K562 (cell line): ENCODE measurements around the gene RASL10B. TPM values are rescaled to one million over a fixed set of nuclear protein-coding genes. Genes with fewer than 3 reads are reported as not detected.
A peak's percentile ranks its signal among the peaks of the same experiment; 100 is the strongest.

Experiments
- ATAC-seq: fragments of 200-7000 bp; cut with Tn5 transposase; 3 replicates; pipeline ENCODE4 v1.9.1; 2020; ENCODE audit warnings: moderate library complexity
- BruUV-seq: library from RNA; stranded (reverse); fragments of 400-500 nt; replicated peaks from 2 replicates; lab custom pipeline; 2021; lab: Mats Ljungman, UMichigan
- CTCF ChIA-PET: fragments of 300-600 bp; formaldehyde crosslinking; extraction: SDS; loops from one replicate; lab custom pipeline; 2021; ENCODE audit warnings: low intra/inter-chr PET ratio; lab: Yijun Ruan, JAX
- POLR2A ChIA-PET: fragments of 300-600, 350-650 bp; sonication (Branson Sonifier 250); formaldehyde crosslinking; extraction: SDS; loops from one replicate; lab custom pipeline; 2021; ENCODE audit warnings: antibody characterized with exemption, inconsistent platforms; lab: Yijun Ruan, JAX
- DNase-seq, 4 experiments: peaks; one replicate each; pipeline versions ENCODE4 v3.0.0 to v3.0.0-alpha.2; 2011 to 2018; ENCODE audit warnings: low spot score in 3 of 4, mixed read lengths in 3 of 4; ENCODE audit errors: extremely low read depth in 1 of 4
- FAIRE-seq: peaks from 2 replicates; lab custom pipeline; 2011; peaks lifted over from hg19 to GRCh38; lab: Jason Lieb, UNC
- H2AFZ ChIP-seq: 2 replicates; pipeline ENCODE4 v1.6.0; 2011; ENCODE audit warnings: low read depth, low read length, control low read depth, inconsistent platforms
- H3K27ac ChIP-seq: fragments of 200-600 bp; 3 replicates; pipeline ENCODE4 v1.8.0; 2011; ENCODE audit warnings: low read depth, mild to moderate bottlenecking, control low read depth, inconsistent platforms, low read length, moderate library complexity, mixed read lengths; ENCODE audit errors: extremely low read depth
- H3K27me3 ChIP-seq, 2 experiments: fragments of 300-600 bp in 1 of 2; 2 replicates in 1 of 2; 3 replicates in 1 of 2; pipeline versions ENCODE4 v1.6.0 to v1.8.0; 2011; ENCODE audit warnings: inconsistent platforms in 2 of 2, low read length in 2 of 2, mild to moderate bottlenecking in 1 of 2, mixed read lengths in 1 of 2, moderate library complexity in 1 of 2; ENCODE audit not compliant: control insufficient read depth in 2 of 2, insufficient read depth in 2 of 2
- H3K36me3 ChIP-seq: fragments of 300-600 bp; 3 replicates; pipeline ENCODE4 v1.8.0; 2011; ENCODE audit warnings: mild to moderate bottlenecking, low read length, inconsistent platforms; ENCODE audit not compliant: control insufficient read depth, insufficient read depth
- H3K4me1 ChIP-seq, 2 experiments: fragments of 200-600 bp in 1 of 2; replicated peaks in 1 of 2; 2 replicates in 1 of 2; 3 replicates in 1 of 2; pipeline versions ENCODE4 v1.5.1 to v1.8.0; 2011; ENCODE audit warnings: inconsistent platforms in 2 of 2, low read length in 2 of 2, mild to moderate bottlenecking in 1 of 2, mixed read lengths in 1 of 2, moderate library complexity in 1 of 2; ENCODE audit not compliant: control insufficient read depth in 2 of 2, insufficient read depth in 2 of 2
- H3K4me2 ChIP-seq: 2 replicates; pipeline ENCODE4 v1.6.1; 2011; ENCODE audit warnings: low read length, control low read depth, inconsistent platforms, mixed read lengths; ENCODE audit not compliant: insufficient read depth
- H3K4me3 ChIP-seq: fragments of 200-600 bp; sonication (generic), shearing (Covaris generic); 2 replicates; pipeline ENCODE4 v1.5.1; 2016; ENCODE audit warnings: control low read depth, inconsistent platforms
- H3K79me2 ChIP-seq: fragments of 200-600 bp; 3 replicates; pipeline ENCODE4 v1.8.0; 2011; ENCODE audit warnings: low read length, inconsistent platforms; ENCODE audit not compliant: control insufficient read depth, insufficient read depth
- H3K9ac ChIP-seq, 2 experiments: 2 replicates each; pipeline versions ENCODE4 v1.6.0 to v1.6.1; 2011; ENCODE audit warnings: low read depth in 2 of 2, low read length in 2 of 2, control low read depth in 1 of 2, inconsistent platforms in 1 of 2, mild to moderate bottlenecking in 1 of 2, mixed read lengths in 1 of 2; ENCODE audit not compliant: insufficient read depth in 1 of 2
- H3K9me1 ChIP-seq: one replicate; pipeline ENCODE4 v1.6.0; 2011; ENCODE audit warnings: inconsistent platforms, mild to moderate bottlenecking, low read length, moderate library complexity; ENCODE audit not compliant: control insufficient read depth, insufficient read depth
- H3K9me3 ChIP-seq: replicated peaks from 2 replicates; pipeline ENCODE4 v1.5.1; 2011; ENCODE audit warnings: low read depth, low read length, inconsistent platforms; ENCODE audit not compliant: control insufficient read depth, insufficient read depth
- H4K20me1 ChIP-seq: replicated peaks from 2 replicates; pipeline ENCODE4 v1.6.1; 2011; ENCODE audit warnings: low read length, inconsistent platforms, mixed read lengths; ENCODE audit not compliant: control insufficient read depth, insufficient read depth
- BCOR ChIP-seq: fragments of 450-650 bp; IDR thresholded peaks from 2 replicates; pipeline ENCODE4 v1.6.1; 2016
- KDM1A ChIP-seq, 2 experiments: fragments of 450-650 bp; IDR thresholded peaks; 2 replicates each; pipeline ENCODE4 v1.6.1; 2016; ENCODE audit warnings: mild to moderate bottlenecking in 2 of 2
- PCBP2 ChIP-seq: fragments of 200-400 bp; formaldehyde crosslinking; IDR thresholded peaks from 2 replicates; pipeline ENCODE4 v1.6.1; 2018; ENCODE audit warnings: low read length, low read depth, mild to moderate bottlenecking, moderate library complexity; ENCODE audit not compliant: poor library complexity, severe bottlenecking
- RBM25 ChIP-seq: fragments of 200-400 bp; formaldehyde crosslinking; IDR thresholded peaks from 2 replicates; pipeline ENCODE4 v1.6.1; 2018; ENCODE audit warnings: low read length, low read depth, moderate library complexity; ENCODE audit not compliant: severe bottlenecking
- WGBS: fragments of 100-300 bp; shearing (Covaris generic); methylation state at CpG from one replicate; pipeline ENCODE4 v1.1.6; 2016; ENCODE audit warnings: low coverage, mixed read lengths; ENCODE audit not compliant: insufficient coverage; ENCODE audit errors: missing lambda C conversion rate; 5-methylcytosine and 5-hydroxymethylcytosine counted together
- in situ Hi-C: fragments of 300-500 bp; cut with MboI; formaldehyde crosslinking; loops from 4 replicates; pipeline ENCODE4 v1.15.0; 2018; ENCODE audit warnings: inconsistent platforms, mixed read lengths
- intact Hi-C: fragments of 100-400 bp; cut with micrococcal nuclease; formaldehyde crosslinking; loops from 2 replicates; pipeline ENCODE4 v1.14.2; 2022
- polyA plus RNA-seq, 8 experiments: library from polyadenylated mRNA; depleted of rRNA in 4 of 8; stranded (reverse) in 5 of 8; unstranded in 3 of 8; fragments of >200 nt; fragmentation: Nextera tagmentation in 2 of 8; fragmentation: Illumina TruSeq in 1 of 8; extraction: Ambion mirVana in 2 of 8; extraction: Trizol in 1 of 8; gene quantifications; 2 replicates each; pipeline versions ENCODE4 v1.2.1 to v1.2.3, GENCODE V29; 2011 to 2014; ENCODE audit warnings: inconsistent platforms in 1 of 8, missing spikeins in 1 of 8
- total RNA-seq, 7 experiments: library from RNA; depleted of rRNA in 6 of 7; stranded (reverse); fragments of >200 nt in 6 of 7; fragmentation: Illumina TruSeq in 2 of 7; extraction: Trizol in 2 of 7; gene quantifications; 2 replicates each; pipeline versions ENCODE4 v1.2.1 to v1.2.3, GENCODE V29; 2011 to 2021; ENCODE audit warnings: low replicate concordance in 1 of 7

RASL10B gene
- total and polyA plus RNA-seq, 9 of the 15 experiments (the other 6 are each of a cell fraction or from before 2014, with no cell fraction given), result 0.04 to 0.31 (median 0.14) TPM; not detected in 2

- DNase-seq (no peak), FAIRE-seq (no peak), ATAC-seq (peak; percentile 26; the same call in 2 of the 3 replicates)
- TF ChIP-seq RBM25 (peak; percentile 62), PCBP2 (no peak), BCOR (peak; percentile 59; the same call in 1 of the 2 replicates), KDM1A (IDR thresholded peaks at IDR 0.05) (0 out of 4 replicates have a peak, but pooled peaks of 1 of the 2 experiments have one; percentile 19)
- Histone ChIP-seq H3K9me3 (no peaks in the 10 kb centered on the region), H3K4me2 (no peak within 1 kb of the TSS), H3K9ac (peak within 1 kb of the TSS in 1 of 2 experiments; percentile 10; a peak in 1 of 4 replicates), H3K4me1 (peaks cover 11 to 21% of the 10 kb centered on the region in 2 experiments; a peak in 4 of 5 replicates), H3K27me3 (peaks cover 7 to 44% of the 10 kb centered on the region in 2 experiments; a peak in 3 of 5 replicates), H3K79me2 (no peaks in the 10 kb centered on the region), H3K9me1 (no peaks in the 10 kb centered on the region), H3K27ac (no peak within 1 kb of the TSS), H2AFZ (no peak within 1 kb of the TSS), H3K36me3 (no peaks in the 10 kb centered on the region), H4K20me1 (no peaks in the 10 kb centered on the region), H3K4me3 (no peak within 1 kb of the TSS)
- in situ Hi-C loops, result loop anchor here (10.0 kb wide), 1 partner anchor 588 kb away; no protein-coding TSS in a partner anchor
- POLR2A ChIA-PET, result no interaction called here
- intact Hi-C loops, result no loop called here
- CTCF ChIA-PET, result no interaction called here
- 10% methylated on average over 7 of the region's 9 CpGs for WGBS
- no TSS peak for BruUV-seq
Observed at GRCh38 chr17:35752945-35753764, 21.7 kb downstream of the RASL10B start, which contains the start of gene GAS2L2. GAS2L2 (minus strand) TSS chr17:35753239; CDS start chr17:35752850, 389 bp downstream.
